Fibroblast of lung (primary cell): Measurements from ENCODE around the gene NR1H4.

Experiments used
- CTCF ChIP-seq, 2 donors: IDR thresholded peaks in 1 of 2; conservative IDR thresholded peaks in 1 of 2; 1 replicate in 1 of 2; 2 replicates in 1 of 2; pipeline ENCODE4 v1.5.1; 2011 to 2012; ENCODE audit warnings: low read length in 2 of 2, control low read depth in 1 of 2, inconsistent platforms in 1 of 2, low read depth in 1 of 2, mild to moderate bottlenecking in 1 of 2
- EZH2 ChIP-seq: IDR thresholded peaks from 2 replicates; pipeline ENCODE4 v1.5.1; 2012; ENCODE audit warnings: low read length, control low read depth, mild to moderate bottlenecking; ENCODE audit errors: missing control alignments

- TF ChIP-seq CTCF (conservative IDR thresholded peaks at IDR 0.05 in 1 of 2, IDR thresholded peaks at IDR 0.05 in 1 of 2; ENCODE audit: low read depth in 1 of 2, low read length in 2 of 2), result no peak
- TF ChIP-seq EZH2, result no peak
Measured at GRCh38 chr12:100453951-100454350, 19.7 kb upstream of the NR1H4 start.
